GM04503 (cell line): Measurements from ENCODE around the gene ASXL3.

Experiments used
- DNase-seq: peaks from one replicate; pipeline ENCODE4 v3.0.0-alpha.2; 2012; ENCODE audit warnings: low read depth

ASXL3 gene

DNA sequence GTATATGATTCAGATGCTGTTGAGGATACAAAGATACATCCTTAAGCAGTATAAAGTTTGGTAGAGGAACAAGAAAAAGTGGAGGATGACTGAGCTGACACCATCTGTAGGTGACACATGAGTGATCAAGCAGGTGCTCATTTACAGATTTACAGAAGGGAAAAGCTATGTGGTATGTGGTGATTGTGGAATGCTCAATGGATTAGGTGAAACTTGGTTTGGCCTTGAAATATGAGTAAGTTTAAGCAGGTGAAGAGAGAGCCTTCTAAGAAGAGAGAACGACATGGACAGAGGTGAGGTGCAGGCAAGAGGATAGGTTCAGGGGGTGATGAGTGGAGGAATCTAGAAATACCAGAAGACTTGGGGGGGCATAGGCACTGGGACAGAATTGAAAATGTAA lies 5.9 kb downstream of the ASXL3 start:
- no peak for DNase-seq

DNA sequence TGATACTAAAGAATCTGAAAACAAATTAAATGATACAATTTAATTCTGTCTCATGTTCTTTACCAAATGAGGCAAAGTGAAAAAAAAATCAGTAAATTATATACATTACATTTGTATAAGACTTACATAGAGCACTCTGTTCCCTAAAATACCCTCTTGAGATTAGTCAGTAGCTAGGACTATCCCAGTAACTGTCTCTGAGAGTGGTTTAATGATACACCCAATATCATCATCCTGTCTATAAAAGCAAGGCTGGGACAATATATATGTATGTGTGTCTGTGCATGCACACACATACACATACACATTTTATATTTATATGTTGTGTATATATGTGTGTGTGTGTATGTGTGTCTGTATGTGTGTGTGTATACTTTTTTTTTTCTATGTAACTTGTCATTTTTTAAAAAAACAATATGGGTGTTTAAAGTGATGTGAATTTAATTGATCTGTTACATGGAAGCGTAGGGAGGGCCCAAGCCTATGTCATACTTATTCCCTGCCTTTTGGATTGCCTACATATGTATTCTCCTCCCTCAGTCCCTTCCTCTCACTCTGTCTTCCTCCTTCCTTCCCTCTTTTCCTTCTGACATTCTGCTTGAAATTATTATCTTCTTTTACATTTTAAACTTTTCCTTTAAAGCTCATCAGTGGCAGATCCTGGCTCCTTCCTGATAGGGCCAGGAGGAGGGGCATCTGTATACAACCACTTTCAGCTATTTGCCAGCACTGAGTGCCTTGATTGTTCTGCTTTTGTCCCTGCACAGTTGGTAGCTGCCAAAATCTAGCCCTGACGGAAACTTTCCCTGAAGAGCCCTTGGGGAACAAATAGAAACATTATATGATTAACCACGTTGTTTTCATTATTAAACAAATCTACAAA lies 6.8 kb downstream of the ASXL3 start:
- no peak for DNase-seq

- DNase-seq: no peak
Measured at GRCh38 chr18:33585431-33585775, 7.4 kb downstream of the ASXL3 start.

GRCh38 chr18:33588361-33588760 lies 10.3 kb downstream of the ASXL3 start:
- no peak for DNase-seq

- no peak for DNase-seq
Measured at GRCh38 chr18:33593261-33593660, 15.2 kb downstream of the ASXL3 start.

GRCh38 chr18:33594799-33595198 lies 16.8 kb downstream of the ASXL3 start:
- no peak for DNase-seq

DNA sequence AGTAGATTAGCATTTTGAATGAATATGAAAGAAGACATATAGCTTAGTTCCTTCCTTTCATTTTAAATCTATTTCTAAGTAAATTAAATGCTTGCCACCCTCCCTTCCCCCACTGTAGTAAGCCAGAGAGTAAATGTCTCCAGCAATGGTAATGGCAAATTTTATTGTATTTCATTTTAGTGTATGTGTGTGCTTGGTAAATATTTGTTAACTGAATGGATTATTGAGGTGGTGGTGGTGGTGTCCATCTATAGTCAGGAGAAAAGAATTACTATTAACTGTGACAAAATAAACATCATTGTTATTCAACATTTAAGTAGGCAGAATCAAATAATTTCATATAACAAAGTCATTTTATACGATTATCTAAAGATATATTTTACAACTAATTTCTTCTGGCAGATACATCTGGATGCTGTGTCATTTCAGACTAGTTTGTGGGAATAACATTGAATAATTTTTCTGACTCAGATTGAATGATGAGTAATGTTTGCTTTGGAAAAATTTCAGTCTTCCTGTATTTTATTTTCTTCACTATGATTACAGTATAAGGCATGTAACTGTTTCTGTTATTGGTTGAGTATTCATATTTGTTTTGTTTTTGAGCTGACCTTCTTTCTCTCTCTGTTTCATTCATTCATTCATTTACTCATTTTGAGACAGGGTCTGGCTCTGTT lies 18.3 kb downstream of the ASXL3 start:
- no peak for DNase-seq

DNA sequence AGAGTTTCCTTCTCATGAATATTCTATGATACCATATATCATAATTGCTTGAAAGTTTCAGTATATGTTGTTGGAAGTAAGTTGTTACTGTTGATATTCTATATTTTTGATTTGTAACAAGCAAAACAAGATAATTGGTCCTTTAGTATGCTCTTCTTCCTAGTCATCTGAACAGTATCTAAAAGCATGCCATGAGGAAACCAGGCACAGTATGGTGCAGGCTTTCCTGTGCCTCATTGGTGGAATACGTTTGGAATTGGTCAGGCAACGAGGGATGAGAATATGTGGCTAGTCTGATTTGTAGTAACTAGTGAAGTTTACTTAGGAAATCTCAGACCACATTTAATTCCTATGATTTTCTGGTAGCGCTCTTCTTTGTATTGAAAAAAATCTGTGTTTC lies 22.8 kb downstream of the ASXL3 start:
- DNase-seq: no peak

- DNase-seq: no peak
Measured at GRCh38 chr18:33603454-33603853, 25.4 kb downstream of the ASXL3 start.

GRCh38 chr18:33605250-33605649 lies 27.2 kb downstream of the ASXL3 start:
- DNase-seq: no peak

GRCh38 chr18:33606621-33607020 lies 28.6 kb downstream of the ASXL3 start:
- no peak for DNase-seq

- DNase-seq: no peak
Measured at GRCh38 chr18:33611525-33612135, 33.6 kb downstream of the ASXL3 start.

GRCh38 chr18:33612632-33613031 lies 34.6 kb downstream of the ASXL3 start:
- no peak for DNase-seq

DNA sequence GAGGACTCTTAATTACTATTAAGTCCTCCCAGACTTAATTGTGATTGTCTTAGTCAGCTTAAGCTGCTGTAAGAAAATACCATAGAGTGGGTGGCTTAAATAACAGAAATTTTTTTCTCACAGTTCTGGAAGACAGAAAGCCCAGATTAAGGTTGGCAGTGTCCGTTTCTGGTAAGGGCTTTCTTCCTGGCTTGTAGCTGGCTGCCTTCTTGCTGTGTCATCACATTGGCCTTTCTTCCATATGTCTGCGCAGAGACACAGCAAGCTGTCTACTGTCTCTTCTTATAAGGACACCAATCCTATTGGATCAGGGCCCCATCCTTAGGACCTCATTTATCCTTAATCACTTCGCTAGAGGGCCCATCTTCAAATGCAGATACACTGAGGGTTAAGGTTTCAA lies 38.5 kb downstream of the ASXL3 start:
- no peak for DNase-seq

- no peak for DNase-seq
Measured at GRCh38 chr18:33627114-33627513, 49.1 kb downstream of the ASXL3 start.

- DNase-seq: no peak
Measured at GRCh38 chr18:33630476-33630875, 52.5 kb downstream of the ASXL3 start.

DNA sequence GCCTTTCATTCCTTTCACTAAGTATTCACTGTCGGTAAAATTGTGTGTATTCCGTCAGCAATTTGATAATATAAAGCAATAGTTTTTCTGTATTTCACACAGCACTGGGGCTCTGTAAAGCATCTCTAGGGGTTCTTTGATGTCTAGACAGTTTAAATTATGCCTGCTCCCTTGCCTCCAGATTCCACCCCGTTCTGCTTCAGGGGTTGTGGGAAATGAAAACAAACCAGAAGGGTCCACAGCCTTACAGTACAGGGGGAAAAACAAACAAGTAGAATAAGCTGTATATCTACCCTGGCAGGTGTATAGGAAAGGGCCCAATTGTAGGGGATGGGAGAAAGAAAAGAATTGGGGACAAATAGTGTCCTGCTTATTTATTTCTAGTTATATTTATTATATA lies 63.1 kb downstream of the ASXL3 start:
- no peak for DNase-seq

DNA sequence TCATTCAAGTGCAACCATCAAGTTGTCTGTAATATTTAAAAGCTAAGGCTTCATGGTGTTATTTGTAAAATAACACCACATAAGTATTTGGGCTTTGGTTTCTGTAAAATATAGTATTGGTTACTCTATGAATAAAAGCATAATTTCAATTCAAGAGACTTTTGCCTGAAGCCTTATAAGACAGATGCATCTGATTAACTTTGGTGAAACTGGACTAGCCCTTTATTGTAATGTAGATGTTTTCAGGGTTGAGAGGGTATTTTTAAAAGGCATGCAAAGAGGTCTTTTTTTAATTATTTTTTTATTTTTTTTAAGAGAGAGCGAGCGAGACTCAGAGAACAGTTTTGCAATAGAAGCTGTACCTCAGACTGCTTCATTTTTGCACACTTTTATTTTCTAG lies 66.5 kb downstream of the ASXL3 start:
- no peak for DNase-seq

GRCh38 chr18:33647365-33647764 lies 69.3 kb downstream of the ASXL3 start:
- DNase-seq: no peak

DNA sequence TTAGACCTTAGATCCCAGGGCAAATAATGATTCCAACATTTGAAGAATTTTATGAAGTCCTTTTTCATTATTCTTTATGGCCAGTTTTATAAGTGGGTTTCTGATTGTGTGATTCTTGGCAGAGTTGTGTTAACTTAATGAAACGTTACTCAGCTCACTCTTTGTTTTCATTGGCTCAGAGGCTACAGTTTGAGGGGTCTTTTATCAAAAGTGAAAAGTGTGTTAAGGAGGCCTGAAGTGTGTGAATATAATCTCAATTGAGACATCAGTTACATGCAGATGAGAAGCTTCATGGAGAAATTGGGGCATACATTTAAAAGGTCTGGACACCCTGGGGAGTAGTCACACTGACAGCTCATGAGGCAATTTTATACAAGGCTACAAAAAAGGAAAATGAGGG lies 74.6 kb downstream of the ASXL3 start:
- no peak for DNase-seq

DNA sequence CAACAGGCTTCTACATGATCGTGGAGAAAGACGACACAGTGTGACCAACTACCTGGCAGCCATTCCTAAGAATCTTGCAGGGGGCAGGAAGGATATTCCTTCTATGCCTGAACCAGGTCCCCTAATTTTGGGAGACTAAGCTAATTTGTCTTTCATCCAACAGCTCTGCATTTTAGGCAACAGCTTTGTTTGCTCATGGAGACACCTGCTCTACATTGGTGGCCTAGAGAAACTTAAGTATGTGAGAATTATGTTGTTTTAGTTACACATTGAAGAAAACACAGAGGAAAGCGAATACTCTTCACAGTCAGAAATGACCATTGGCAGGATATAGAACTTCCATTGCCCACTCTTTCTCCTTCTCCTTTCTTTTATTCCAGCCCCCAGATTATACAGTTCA lies 75.2 kb downstream of the ASXL3 start:
- DNase-seq: no peak

DNA sequence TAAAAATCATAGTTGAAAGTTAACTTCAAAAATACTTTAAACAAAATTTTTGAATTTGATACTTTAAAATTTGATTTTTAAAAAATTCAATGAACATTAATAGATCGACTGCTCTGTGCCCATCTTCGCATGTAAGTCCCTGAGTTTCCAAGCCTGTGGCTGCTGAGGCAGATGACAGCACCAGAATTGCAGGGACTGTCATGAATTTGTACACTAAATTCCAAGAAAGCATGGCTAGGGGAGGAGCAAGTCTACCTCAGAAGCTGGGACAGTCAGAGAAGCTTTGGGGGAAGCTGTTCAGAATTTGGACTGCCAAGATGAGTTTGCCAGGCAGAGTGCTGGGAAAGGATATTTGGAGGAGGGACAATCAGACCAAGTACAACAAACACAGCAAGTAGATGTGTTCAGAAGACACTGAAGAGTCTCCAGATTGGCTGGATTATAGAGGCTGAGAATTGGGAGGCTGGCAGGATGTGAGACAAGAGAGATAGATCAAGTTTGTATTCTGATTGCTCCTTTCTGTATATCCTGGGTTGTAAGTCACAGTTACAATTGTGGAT lies 79.0 kb downstream of the ASXL3 start:
- no peak for DNase-seq

GRCh38 chr18:33660696-33661310 lies 82.8 kb downstream of the ASXL3 start:
- DNase-seq: no peak
